Uterus (tissue), 4 donors: ENCODE measurements around the gene C8A. TPM values are rescaled to one million over a fixed set of nuclear protein-coding genes. Genes with fewer than 3 reads are reported as not detected.

Experiments
- DNase-seq, 2 donors: peaks; one replicate each; pipeline ENCODE4 v3.0.0-alpha.2; 2019 to 2020
- H3K27ac ChIP-seq, 2 donors: fragments of 200-600 bp; sonication (generic); 1 replicate in 1 of 2; 2 replicates in 1 of 2; pipeline ENCODE4 v1.5.1; 2016 to 2018
- H3K27me3 ChIP-seq, 2 donors: fragments of 200-600 bp; sonication (generic); one replicate each; pipeline ENCODE4 v1.5.1; 2018 to 2019; ENCODE audit warnings: control low read depth in 1 of 2
- H3K36me3 ChIP-seq, 2 donors: fragments of 200-600 bp; sonication (generic); one replicate each; pipeline ENCODE4 v1.5.1; 2019; ENCODE audit warnings: control low read depth in 1 of 2
- H3K4me1 ChIP-seq, 2 donors: fragments of 200-600 bp; sonication (generic); one replicate each; pipeline ENCODE4 v1.5.1; 2018 to 2019; ENCODE audit warnings: control low read depth in 1 of 2
- H3K4me3 ChIP-seq, 2 donors: fragments of 200-600 bp; sonication (generic); 1 replicate in 1 of 2; 2 replicates in 1 of 2; pipeline ENCODE4 v1.5.1; 2018 to 2019; ENCODE audit warnings: mild to moderate bottlenecking in 1 of 2
- H3K9me3 ChIP-seq, 2 donors: fragments of 200-600 bp; sonication (generic); one replicate each; pipeline ENCODE4 v1.5.1; 2019; ENCODE audit warnings: control low read depth in 1 of 2
- POLR2A ChIP-seq, 2 donors: fragments of 450-650 bp; IDR thresholded peaks; one replicate each; pipeline ENCODE4 v1.6.1; 2016; ENCODE audit warnings: antibody characterized with exemption in 2 of 2, mild to moderate bottlenecking in 1 of 2, moderate library complexity in 1 of 2
- intact Hi-C: fragments of 100-400 bp; cut with DNase I; formaldehyde crosslinking; loops from one replicate; pipeline ENCODE4 v1.15.1; 2023; ENCODE audit warnings: low total_unique reads
- total RNA-seq, 4 donors: library from RNA; depleted of rRNA in 3 of 4; stranded (reverse); fragments of >200 nt in 3 of 4; gene quantifications; one replicate each; pipeline versions ENCODE4 v1.1.0 to v1.2.4, GENCODE V29; 2014 to 2023
- TF ChIP-seq, protein P1 (sequence below), 4 experiments: fragments of 200-600 bp in 2 of 4; fragments of 450-650 bp in 2 of 4; sonication (generic) in 2 of 4; IDR thresholded peaks; one replicate each; pipeline ENCODE4 v1.5.1; 2016 to 2019; ENCODE audit warnings: antibody characterized with exemption in 4 of 4, mild to moderate bottlenecking in 2 of 4, moderate library complexity in 1 of 4
- donor health status: DM: yes; HTN: yes; CAD: no.

The C8A gene
- total RNA-seq, 4 donors from 2014 or later, result not detected

DNA sequence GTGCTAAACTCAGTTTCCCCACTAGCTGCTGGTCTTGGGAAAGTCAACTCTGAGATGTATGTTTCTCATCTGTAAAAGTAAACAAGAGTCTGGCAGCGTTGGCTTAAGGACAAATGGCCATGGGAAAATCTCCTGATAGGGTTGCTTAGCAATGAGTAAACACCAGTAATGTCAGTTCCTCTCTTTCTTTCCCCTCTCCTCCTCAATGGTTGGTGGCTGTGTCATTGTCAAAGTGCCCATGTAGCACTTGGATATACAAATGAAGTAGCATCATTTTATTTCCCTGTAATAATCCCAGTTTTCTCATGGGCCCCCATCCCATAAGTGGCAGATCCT is 33.2 kb upstream of the C8A start:
- Histone ChIP-seq H3K36me3 (no peaks in the 10 kb centered on the region), H3K27ac (no peak overlapping the region), H3K9me3 (no peaks in the 10 kb centered on the region), H3K27me3 (no peaks in the 10 kb centered on the region), H3K4me3 (no peak overlapping the region), H3K4me1 (no peaks in the 10 kb centered on the region)
- intact Hi-C loops, result no loop called here
- DNase-seq, result no peak
- no peak for TF ChIP-seq POLR2A (IDR thresholded peaks at IDR 0.05)
- TF ChIP-seq, protein P1, sequence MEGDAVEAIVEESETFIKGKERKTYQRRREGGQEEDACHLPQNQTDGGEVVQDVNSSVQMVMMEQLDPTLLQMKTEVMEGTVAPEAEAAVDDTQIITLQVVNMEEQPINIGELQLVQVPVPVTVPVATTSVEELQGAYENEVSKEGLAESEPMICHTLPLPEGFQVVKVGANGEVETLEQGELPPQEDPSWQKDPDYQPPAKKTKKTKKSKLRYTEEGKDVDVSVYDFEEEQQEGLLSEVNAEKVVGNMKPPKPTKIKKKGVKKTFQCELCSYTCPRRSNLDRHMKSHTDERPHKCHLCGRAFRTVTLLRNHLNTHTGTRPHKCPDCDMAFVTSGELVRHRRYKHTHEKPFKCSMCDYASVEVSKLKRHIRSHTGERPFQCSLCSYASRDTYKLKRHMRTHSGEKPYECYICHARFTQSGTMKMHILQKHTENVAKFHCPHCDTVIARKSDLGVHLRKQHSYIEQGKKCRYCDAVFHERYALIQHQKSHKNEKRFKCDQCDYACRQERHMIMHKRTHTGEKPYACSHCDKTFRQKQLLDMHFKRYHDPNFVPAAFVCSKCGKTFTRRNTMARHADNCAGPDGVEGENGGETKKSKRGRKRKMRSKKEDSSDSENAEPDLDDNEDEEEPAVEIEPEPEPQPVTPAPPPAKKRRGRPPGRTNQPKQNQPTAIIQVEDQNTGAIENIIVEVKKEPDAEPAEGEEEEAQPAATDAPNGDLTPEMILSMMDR (IDR thresholded peaks at IDR 0.05), result no peak

DNA sequence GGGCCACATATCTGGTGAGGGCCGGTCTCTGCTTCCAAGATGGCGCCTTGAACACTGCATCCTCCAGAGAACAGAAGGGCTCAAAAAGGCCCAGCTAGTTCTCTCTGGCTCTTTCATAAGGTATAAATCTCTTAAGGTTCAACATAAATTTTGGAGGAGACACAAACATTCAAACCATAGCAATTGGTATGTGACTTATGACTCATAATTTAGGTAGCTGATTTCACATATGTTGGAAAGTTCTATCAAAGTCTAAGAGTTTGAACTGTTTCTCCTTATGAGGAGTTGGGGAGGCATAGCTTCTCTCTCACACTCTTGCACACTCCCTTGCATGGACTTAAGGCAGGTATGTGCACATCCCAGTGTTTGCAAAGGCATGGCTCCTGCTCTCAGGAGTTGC is 30.3 kb upstream of the C8A start:
- H3K9me3 ChIP-seq, result no peaks in the 10 kb centered on the region
- H3K4me3 ChIP-seq, result no peak overlapping the region
- no peaks in the 10 kb centered on the region for H3K4me1 ChIP-seq
- H3K36me3 ChIP-seq, result no peaks in the 10 kb centered on the region
- no peak for DNase-seq
- no peaks in the 10 kb centered on the region for H3K27me3 ChIP-seq
- TF ChIP-seq, protein P1 (IDR thresholded peaks at IDR 0.05), result no peak
- no peak for TF ChIP-seq POLR2A (IDR thresholded peaks at IDR 0.05)
- intact Hi-C loops, result no loop called here
- H3K27ac ChIP-seq, result no peak overlapping the region

DNA sequence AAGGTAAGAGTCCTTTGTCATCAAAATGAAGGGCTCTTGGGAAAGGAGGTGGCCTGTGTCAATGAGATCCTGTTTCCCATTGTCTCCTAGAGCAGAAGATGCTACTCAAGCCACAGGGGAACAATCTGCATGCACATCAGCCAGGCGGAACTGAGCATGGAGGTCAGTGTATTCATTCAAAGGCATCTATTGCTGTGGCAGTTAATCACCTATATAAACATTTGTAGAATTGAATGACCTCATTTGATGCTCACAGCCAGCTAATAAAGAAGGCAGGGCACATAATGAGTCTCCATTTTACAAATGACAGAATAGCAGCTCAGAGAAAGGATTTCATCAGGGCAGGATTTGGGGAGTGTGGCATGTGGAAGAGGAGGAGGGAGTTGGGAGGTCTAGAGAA is 29.7 kb upstream of the C8A start:
- intact Hi-C loops, result no loop called here
- Histone ChIP-seq H3K27ac (no peak overlapping the region), H3K4me1 (no peaks in the 10 kb centered on the region), H3K4me3 (no peak overlapping the region), H3K36me3 (no peaks in the 10 kb centered on the region), H3K9me3 (no peaks in the 10 kb centered on the region), H3K27me3 (no peaks in the 10 kb centered on the region)
- no peak for DNase-seq
- TF ChIP-seq, protein P1 (IDR thresholded peaks at IDR 0.05), result no peak
- no peak for TF ChIP-seq POLR2A (IDR thresholded peaks at IDR 0.05)

DNA sequence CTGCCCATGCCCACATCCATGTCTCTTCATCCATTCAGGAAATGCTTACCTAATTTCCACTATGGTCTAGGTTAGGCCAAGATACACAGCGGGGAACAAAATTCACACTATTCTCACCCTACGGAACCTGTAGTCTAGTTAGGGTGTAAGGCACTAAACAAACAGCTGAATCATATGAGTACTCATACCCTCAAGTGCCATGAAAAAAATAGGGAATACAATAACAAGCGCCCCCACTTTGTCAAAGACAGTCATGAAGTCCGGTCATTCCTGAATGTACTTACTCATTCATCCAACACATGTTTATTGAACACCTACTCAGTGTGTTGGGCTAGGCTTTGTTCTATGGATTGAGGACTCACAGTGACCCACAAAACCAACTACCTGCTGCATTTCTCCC is 29.2 kb upstream of the C8A start:
- Histone ChIP-seq H3K27ac (no peak overlapping the region), H3K4me3 (no peak overlapping the region), H3K27me3 (no peaks in the 10 kb centered on the region), H3K36me3 (no peaks in the 10 kb centered on the region), H3K9me3 (no peaks in the 10 kb centered on the region), H3K4me1 (no peaks in the 10 kb centered on the region)
- DNase-seq, result no peak
- no peak for TF ChIP-seq POLR2A (IDR thresholded peaks at IDR 0.05)
- TF ChIP-seq, protein P1 (IDR thresholded peaks at IDR 0.05), result no peak
- intact Hi-C loops, result no loop called here

DNA sequence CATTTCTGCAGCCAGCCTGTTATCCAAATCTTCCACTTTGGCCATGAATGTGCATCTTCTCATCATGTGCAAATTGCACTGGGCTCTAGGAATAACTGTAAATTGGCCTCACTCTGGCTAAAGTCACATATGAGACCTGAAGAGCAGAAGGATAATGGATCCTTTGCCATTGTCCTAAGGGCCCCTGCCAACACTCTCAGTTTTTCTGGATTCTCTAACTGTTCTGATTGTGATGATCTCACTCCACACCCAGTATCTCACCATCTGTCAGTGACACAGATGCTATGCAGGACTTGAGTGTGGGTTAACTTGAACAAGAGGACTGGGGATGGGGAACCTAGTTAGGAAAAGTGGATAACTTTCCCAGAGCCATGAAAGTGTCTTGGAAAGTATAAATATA is 26.9 kb upstream of the C8A start:
- Histone ChIP-seq H3K27me3 (no peaks in the 10 kb centered on the region), H3K4me3 (no peak overlapping the region), H3K27ac (no peak overlapping the region), H3K9me3 (no peaks in the 10 kb centered on the region), H3K36me3 (no peaks in the 10 kb centered on the region), H3K4me1 (no peaks in the 10 kb centered on the region)
- no peak for TF ChIP-seq POLR2A (IDR thresholded peaks at IDR 0.05)
- TF ChIP-seq, protein P1 (IDR thresholded peaks at IDR 0.05), result no peak
- intact Hi-C loops, result no loop called here
- DNase-seq, result no peak
